ENCODE results near the gene TUBGCP2.
"Not testable (repeated sequence)": the region's sequence is repeated elsewhere in the genome, so short reads cannot be mapped to it uniquely, and the experiment has no call there.

Gene TUBGCP2

DNA sequence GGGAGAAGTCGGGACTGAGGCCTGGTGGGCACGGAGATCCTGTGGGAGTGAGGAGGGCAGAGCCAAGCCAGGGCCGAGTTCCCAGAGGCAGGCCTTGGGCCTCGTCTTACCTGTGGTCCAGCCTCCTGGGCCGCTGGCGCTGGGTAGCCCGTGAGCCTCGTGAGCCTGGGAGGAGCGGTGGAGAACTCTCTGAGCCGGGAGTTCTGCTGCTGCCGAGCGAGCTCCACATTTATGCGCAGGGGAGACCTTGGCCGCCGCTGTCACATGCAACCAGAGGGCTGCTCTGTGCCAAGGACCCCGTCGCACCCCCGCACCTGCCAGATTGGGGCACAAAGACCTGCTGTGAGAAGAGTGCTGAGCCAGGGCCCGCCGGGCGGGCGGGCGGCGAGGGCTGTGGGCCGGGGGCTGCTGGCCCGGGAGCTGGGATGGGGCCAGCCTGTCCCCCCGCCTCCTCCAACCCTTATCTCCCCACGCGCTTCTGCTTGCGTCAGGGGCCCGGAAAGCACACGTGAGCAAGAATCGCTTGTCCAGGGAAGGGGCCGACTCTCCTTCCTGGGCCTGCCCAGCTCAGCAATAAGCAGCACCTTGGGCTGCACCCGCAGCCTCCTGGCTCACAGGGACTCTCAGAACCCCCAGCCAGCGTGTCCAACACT lies 60.9 kb downstream of the TUBGCP2 start:
- no peak for DNase-seq (ENCODE audit: low read depth, low spot score)

DNA sequence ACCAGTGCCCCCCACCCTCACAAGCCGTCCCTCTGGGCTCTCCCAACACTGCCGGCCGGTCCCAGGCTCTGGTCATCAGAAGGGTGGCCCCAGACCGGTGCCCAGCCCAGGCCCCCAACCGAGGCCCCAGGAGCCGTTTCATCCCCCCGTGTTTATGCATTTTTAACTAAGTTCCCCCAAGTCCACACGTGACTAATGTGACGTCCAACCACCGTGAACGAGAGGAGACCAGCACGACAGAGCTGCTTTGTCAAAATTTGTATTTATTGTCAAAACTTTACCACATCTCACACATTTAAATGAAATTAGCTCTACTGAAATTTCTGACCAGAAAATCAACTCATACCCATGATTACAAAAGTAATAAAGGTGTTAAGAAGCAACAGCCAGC lies 62.4 kb downstream of the TUBGCP2 start:
- no peak for DNase-seq (ENCODE audit: low read depth, low spot score)

DNA sequence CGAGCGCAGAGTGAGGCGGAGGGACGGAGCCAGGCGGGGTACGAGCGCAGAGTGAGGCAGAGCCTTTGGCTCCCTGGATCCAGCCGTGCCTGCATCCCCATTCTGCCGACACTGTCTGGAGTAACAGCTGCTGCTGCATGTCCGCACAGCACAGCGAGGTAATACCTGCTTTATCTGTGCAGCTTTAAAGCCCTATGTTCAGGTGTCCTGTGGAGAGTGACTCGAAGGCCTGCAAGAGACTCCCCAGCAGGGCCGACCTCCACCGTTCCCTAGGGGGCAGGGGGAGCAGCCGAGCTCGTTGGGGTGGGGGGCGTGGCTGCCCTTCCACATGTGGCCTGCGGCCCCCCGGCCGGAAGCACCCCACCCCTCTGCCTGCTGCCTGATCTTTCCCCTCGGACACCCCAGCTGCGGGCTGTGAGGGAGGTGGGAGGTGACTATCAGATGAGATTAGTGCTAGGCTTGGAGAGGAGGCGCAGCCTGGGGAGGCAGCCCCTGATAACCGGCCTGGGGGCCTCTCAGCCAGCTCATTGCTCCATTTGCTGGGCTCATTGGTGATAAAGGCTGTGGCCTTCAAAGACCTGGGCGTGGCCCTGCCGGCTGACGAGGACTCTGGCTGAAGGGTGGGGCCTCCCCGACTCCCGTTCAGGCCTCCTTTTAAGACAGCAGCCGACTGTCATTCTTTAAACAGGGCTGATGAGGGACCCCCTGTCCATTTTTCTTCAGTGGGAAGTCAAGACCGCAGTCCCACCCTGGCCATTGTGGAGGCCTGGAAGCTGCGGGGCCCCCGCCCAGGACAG lies 63.0 kb downstream of the TUBGCP2 start:
- DNase-seq (ENCODE audit: low read depth, low spot score) = no peak

DNA sequence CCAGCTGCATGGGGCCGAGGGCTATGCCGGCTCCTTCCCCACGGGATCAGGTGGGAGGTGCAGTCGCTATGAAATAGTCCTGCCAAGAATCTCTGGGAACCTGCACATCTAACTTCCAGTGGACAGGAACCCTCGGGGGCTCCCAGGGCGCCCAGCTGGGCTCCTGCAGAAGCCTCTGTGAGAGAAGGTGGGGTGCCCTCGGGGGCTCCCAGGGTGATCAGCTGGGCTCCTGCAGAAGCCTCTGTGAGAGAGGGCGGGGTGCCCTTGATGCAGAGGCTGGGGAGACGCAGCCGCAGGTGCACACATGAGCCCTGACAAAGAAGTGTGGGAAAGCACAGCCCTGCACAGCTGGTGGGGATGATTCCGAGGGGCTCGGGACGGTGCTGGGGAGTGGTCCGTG lies 65.1 kb downstream of the TUBGCP2 start:
- no peak for DNase-seq (ENCODE audit: low read depth, low spot score)

DNA sequence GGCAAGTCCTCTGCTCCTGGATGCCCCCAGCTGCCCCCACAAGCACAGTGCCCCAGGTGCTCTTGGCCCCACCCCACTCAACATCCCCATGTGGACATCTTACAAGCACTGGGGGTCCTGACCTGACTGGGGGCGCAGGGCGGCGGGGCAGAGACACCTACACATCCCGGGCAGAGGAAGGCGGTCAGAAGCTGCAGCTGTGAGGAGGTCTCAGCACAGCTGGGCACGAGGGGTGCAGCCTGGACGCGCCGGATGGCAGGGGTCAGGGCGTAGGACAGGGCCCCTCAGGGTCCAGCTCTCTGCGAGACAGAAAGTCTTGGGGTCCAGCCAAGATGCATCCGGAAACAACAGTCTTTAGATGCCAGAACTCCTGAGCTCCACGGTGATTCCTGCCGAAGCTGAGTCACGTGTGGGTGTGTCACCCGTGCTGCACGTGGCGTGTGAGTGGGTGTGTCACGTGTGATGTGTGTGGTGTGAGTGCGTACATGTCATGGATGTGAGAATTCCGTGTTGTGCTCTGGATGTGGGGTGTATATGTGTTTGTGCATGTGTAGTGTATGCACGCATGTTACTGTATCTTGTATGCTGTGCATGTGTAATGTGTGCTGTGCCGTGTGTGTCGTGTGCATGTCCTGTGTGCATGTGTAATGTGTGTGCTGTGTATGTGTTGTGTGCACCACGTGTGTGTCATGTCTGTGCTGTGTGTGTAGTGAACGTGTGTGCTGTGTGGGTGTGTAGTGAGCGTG lies 65.9 kb downstream of the TUBGCP2 start:
- no peak for DNase-seq (ENCODE audit: low read depth, low spot score)

DNA sequence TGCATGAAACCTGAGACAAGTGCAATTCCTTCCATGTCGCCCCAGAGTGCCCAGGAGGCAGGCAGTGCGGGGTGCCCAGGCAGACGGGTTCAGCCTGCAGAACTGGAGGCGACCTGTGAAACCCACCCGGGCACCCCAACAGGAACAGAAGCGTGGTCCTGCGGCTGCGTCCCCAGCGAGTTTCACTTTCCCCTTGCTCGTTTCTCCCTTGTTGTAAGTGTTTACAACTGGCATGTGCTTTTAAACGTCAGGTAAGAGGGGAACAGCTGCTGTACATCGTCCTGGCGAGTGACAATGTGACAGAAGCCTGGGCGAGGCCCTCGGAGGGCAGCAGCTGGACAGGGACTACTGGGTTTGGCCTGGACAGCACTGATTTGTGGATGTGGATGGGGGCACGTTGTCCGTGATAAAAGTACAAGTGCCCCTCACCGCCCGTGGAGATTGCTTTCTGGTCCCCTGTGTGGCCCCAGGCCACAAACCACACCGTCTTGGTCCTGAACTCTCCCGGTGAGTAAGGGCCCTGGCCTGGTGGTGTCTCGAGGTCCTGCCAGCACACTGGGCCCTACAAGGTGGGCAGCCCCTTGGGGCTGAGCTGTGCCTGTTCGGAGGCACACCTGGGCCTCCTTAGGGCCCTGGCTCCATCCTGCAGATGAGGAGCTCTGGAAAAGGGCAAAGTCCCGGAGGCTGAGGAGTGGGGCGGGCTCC lies 67.0 kb downstream of the TUBGCP2 start:
- DNase-seq (ENCODE audit: low read depth, low spot score) = no peak

DNA sequence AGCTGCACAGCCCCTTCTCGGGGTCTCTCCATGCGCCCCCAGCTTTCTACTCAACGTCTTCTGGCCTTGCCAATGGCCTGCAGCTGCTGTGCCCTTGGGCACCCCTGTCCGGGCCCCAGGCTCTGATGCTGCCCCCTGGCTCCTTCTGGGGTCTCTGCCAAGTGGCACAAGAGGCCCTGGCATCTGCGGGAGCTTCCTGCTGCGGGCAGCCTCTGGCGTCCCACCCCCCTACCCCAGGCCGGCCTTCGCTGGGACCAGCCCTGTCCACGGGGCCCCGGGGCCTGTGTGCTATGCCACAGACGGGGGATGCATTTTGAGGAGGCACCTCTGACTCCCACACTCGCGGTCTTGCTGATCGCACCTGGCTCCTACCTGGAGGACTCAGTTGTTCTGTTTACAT lies 68.7 kb downstream of the TUBGCP2 start:
- DNase-seq (ENCODE audit: low read depth, low spot score) = no peak

DNA sequence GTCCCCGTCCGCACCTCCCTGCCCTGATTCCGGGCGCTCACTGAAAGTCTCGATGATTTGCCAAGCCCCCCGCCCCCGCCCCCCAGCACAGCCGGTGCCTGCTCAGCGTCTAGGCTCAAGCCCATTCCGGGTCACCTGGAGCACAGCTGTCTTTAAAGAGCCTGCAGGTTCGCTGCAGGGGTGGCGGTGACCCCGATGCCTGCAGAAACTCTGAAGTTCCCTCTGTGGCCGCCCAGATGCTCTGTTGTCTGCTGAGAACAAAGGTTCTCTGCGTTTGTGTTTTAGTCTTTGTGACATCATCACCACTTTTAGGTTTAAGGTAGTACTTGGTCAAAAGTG lies 70.2 kb downstream of the TUBGCP2 start:
- DNase-seq (ENCODE audit: low read depth, low spot score) = no peak

DNA sequence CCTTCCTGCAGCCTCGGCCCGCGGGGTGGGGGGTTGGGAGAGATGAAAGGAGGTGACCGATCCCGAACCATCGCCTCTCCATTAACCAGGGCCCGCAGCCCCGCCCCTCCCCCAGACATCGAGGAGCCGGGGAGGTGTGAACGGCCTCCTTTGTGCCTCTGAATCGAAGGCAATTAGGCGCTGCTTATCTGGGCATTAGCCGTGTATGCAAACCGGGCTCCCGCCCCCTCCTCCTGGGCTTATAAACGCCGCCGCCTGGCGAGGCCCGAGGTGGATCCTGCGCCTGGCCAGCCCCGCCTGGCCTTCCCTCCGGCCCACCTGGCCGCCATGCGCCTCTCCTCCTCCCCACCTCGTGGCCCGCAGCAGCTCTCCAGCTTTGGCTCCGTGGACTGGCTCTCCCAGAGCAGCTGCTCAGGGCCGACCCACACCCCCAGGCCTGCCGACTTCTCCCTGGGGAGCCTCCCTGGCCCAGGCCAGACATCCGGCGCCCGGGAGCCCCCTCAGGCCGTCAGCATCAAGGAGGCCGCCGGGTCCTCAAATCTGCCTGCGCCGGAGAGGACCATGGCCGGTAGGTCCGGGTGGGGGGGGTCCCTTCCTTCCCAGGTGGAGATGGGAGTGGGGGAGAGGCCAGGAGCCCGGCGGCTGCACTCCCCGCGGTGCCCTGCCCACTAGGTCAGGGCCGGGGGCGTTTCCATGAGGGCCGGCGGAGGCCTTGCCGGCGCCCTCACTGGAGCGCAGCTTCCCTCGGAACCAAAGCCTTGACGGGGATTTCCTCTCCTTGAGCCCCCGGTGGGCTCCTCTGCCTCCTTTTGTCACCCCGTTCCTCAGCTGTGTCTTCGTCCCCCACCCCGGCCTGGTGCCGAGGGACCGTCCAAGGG lies 70.8 kb downstream of the TUBGCP2 start, which contains the start of gene VENTX:
VENTX (plus strand) TSS at position 268 of the 878 bp plus-strand sequence; CDS start at position 328, 60 bp downstream.
- DNase-seq (ENCODE audit: low read depth, low spot score) = no peak

DNA sequence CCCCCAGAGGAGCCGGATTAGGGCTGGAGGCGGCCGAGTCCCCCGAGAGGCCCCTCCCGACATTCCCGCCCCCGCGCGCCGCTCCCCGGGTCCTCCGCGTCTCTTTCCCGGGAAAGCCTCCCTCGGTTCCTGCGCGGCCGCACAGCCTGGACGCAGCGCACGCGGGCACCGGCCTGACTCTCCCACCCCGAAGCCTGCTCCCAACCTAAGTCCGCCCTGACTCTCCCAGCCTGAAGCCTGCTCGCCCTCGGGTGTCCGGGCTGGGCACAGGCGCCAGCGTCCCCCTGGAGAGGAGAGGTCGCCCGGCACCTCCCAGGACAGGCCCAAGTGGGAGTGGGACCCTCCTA lies 71.5 kb downstream of the TUBGCP2 start:
- no peak for DNase-seq (ENCODE audit: low read depth, low spot score)

DNA sequence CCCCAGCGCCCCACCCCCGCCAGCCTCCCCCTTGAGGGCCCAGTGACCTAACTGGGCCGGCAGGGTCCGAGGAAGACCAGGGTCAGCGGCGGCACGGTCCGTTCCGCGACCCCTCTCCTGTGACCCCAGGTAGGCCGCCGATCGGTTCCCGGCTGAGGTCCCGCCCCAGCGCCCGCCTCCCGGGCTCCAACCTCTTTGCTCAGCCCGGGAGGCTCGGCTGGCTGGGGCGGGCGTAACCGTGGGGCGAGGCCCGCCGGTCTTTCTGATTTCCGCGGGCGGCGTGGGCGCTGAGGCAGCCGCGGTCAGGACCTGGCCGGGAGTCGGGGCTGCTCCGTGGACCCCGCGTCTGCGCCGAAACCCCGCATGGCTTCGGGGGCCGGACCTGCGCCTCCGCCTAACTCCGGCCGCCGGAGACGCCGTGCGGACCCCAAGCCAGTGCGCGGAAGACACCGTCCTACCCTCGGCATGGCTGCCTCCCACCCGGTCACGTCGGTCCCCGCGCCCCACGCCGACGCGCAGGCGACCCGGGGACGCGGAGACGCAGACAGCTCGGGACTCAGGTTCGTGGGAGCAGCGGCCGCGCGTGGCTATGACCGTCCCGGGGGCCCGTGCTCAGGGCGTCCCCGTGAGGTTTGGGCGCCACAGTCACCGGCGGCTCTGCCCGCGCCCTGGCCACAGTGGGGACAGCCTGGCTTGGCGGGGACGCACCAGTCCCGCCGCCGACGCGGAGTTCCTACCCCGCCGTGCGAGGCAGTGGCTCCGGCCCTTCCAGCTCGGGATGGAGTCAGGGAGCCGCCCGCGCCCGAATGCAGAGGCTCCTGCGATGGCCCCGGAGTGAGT lies 72.1 kb downstream of the TUBGCP2 start:
- DNase-seq (ENCODE audit: low read depth, low spot score) = no peak

DNA sequence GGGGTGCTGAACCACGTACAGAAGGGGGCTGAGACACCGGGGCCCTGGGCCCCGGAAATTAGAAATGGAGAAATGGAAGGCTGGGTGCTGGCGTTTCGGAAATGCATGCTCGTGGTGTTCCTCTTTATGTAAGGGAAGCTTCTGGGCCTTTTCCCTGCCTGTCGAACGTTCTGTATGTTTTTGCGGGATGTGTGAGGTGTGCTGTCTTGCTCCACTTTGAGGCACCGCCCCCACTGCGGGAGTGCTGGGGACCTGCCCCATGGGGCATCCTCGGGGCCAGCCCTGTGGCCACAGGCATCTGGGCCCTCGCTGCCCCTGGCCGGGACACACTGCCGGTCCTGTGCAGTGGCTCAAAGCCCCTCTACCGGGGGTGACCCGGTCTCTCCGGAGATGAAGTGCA lies 72.7 kb downstream of the TUBGCP2 start:
- no peak for DNase-seq (ENCODE audit: low read depth, low spot score)

DNA sequence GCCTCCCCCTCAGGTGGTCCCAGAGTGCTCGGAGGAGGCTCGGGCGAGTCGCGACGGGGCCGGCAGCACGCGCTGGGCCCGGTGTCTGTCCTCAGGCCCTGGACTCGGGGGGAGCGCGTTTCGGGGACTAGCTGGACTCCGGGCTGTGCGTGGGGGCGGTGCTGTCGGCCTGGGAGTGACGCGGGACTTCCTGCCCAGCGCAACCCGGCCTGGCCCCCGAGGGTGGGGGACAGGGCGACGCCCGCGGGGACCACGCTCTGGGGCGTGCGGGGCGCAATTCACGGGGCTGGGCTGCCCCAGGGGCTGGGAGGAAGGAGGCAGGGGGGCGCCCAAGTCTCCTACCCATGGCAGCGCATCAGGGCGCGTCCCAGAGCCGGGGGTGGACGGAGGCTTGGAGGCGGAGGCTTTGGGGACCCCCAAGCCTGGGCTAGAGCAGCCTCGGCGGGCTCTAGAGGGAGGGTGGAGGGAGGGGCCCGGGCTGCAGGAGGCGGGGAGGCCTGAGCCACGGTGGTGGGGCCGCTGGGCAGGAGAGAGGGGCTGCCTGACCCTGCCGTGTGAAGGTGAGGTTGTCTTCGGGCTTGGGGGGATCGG lies 73.3 kb downstream of the TUBGCP2 start:
- no peak for DNase-seq (ENCODE audit: low read depth, low spot score)

DNA sequence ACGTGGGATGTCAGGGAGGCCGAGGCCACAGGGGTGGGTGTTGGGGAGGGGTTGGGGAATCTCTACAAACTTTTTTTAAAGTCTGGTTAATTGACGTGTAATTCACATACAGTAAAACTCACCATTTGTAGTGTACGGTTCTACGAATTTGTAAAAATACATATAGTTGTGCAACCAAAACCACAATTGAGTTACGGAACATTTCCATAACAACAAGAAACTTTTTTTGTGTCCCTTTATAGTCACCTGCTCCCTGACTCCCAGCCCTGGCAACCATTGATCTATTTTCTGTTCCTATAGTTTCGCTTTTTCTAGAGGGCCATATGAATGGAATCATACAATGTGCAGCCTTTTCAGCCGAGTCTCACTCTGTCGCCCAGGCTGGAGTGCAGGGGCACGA lies 73.9 kb downstream of the TUBGCP2 start:
- DNase-seq (ENCODE audit: low read depth, low spot score) = not testable (repeated sequence)

DNA sequence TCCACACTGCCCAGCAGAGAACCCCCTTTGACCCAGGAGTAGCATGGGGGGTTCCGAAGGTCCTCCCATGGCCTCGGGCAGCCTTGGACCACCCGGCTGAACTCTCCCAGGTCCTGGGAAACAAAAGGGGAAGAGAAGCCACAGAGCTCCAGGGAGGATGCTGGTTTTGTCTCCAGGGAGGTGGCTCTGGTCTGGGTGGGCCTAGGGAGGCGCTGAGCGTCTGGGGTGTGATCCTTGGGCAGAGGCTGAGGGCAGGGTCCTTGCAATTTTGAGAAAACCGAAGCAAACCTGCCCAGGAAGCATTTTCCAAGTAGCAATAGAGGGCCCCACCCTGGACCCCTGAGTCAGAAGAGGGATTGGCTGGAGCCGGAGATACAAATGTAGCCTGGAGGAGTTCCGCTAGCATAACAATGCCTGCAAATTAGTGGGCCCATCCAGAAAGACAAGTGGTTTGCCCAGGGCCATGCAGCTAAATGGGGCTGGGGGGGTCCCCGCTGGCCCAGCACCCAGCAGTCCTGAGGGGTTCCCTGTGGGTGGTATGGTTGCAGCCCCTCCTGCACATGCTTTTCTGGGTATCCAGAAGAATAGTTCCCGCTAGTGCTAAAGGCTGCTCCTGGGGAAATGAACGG lies 76.6 kb downstream of the TUBGCP2 start:
- DNase-seq (ENCODE audit: low read depth, low spot score) = no peak

DNA sequence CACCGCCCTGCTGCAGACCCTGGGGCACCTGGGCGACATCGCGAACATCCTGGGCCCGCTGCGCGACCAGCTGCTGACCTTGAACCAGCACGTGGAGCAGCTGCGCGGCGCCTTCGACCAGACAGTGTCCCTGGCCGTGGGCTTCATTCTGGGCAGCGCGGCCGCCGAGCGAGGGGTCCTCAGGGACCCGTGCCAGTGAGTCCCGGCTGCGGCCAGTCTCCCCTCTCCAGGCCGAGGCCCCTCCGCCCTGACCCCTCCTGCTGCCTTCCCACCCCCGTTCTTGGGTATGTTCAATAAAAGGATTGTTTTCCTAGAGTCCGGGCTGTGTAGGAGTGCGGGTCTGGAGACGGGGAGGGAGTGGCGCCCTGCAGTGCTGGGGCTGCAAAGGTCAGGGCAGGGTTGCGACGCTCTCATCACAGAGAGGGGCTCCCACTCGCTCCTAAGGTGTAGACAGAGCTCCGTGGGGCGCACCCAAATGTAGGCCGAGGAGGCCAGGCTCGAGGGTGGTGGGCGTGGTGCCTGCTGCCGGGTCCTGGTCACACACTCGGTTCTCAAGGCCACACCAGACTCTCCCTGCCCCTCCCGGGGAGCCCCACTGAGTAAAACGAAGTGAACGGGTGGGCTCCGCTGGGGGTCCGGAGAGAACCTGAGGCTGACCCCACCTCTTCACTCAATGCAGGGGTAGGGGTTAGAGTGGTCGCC lies 77.3 kb downstream of the TUBGCP2 start:
- no peak for DNase-seq (ENCODE audit: low read depth, low spot score)

DNA sequence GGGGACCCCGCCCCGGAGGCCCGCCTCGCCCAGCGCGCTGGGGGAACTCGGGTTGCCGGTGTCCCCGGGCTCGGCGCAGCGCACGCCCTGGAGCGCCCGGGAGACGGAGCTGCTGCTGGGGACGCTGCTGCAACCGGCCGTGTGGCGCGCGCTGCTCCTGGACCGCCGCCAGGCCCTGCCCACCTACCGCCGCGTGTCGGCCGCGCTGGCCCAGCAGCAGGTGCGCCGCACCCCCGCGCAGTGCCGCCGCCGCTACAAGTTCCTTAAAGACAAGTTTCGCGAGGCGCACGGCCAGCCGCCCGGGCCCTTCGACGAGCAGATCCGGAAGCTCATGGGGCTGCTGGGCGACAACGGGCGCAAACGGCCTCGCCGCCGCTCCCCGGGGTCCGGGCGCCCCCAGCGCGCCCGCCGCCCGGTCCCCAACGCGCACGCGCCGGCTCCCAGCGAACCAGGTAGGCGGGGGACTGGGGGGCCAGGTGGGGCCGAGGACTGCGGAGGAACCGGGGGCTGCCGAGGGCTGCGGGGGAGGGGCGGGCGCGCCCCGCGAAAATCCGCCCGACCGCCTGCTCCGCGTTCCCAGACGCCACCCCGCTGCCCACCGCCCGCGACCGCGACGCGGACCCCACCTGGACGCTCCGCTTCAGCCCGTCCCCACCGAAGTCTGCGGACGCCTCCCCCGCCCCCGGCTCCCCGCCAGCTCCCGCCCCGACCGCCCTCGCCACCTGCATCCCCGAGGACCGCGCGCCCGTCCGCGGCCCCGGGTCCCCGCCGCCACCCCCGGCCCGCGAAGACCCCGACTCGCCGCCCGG lies 78.1 kb downstream of the TUBGCP2 start:
- no peak for DNase-seq (ENCODE audit: low read depth, low spot score)

DNA sequence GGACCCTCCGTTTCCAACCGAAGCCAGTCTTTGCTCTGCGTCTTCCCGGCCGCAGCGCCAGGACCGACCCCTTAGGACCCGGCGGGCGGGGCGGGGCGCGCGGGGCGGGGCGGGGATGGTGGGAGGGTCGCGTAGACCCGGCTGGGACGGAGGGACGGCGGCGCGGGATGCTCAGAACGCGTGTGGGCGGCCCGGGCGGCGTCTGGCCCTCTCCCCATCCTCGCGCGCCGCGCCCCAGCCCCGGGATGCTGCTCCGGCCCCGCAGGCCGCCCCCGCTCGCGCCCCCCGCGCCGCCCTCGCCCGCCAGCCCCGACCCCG lies 78.7 kb downstream of the TUBGCP2 start, which contains the start of gene UTF1:
UTF1 (plus strand) TSS at position 174 of the 318 bp plus-strand sequence; CDS start at position 246, 72 bp downstream.
- no peak for DNase-seq (ENCODE audit: low read depth, low spot score)
